NB4 (cell line): ENCODE data around the gene VGLL4.

Experiments
- TF ChIP-seq, protein P1 (sequence below): IDR thresholded peaks from one replicate; pipeline ENCODE4 v1.5.1; 2012; ENCODE audit warnings: low read depth, low read length
- TF ChIP-seq, protein P2 (sequence below): IDR thresholded peaks from 2 replicates; pipeline ENCODE4 v1.6.1; 2011; ENCODE audit warnings: low read depth, low read length

- TF ChIP-seq, protein P1, sequence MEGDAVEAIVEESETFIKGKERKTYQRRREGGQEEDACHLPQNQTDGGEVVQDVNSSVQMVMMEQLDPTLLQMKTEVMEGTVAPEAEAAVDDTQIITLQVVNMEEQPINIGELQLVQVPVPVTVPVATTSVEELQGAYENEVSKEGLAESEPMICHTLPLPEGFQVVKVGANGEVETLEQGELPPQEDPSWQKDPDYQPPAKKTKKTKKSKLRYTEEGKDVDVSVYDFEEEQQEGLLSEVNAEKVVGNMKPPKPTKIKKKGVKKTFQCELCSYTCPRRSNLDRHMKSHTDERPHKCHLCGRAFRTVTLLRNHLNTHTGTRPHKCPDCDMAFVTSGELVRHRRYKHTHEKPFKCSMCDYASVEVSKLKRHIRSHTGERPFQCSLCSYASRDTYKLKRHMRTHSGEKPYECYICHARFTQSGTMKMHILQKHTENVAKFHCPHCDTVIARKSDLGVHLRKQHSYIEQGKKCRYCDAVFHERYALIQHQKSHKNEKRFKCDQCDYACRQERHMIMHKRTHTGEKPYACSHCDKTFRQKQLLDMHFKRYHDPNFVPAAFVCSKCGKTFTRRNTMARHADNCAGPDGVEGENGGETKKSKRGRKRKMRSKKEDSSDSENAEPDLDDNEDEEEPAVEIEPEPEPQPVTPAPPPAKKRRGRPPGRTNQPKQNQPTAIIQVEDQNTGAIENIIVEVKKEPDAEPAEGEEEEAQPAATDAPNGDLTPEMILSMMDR: no peak
- TF ChIP-seq, protein P2, sequence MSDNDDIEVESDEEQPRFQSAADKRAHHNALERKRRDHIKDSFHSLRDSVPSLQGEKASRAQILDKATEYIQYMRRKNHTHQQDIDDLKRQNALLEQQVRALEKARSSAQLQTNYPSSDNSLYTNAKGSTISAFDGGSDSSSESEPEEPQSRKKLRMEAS: no peak
Observed at GRCh38 chr3:11554666-11555065, 89.0 kb downstream of the VGLL4 start.
